AG10803 (cell line): ENCODE measurements around the gene KRT4.

Source experiments
- DNase-seq: peaks from one replicate; pipeline ENCODE4 v3.0.0; 2010; ENCODE audit warnings: low read depth
- H3K4me3 ChIP-seq: 2 replicates; pipeline ENCODE4 v1.5.1; 2011; ENCODE audit warnings: mild to moderate bottlenecking, low read length, control low read depth
- CTCF ChIP-seq: conservative IDR thresholded peaks from 2 replicates; pipeline ENCODE4 v1.5.1; 2011; ENCODE audit warnings: mild to moderate bottlenecking, low read length, control low read depth, inconsistent platforms

The KRT4 gene

GRCh38 chr12:52789637-52790426 is 24.1 kb downstream of the KRT4 start:
- TF ChIP-seq CTCF: no peak
- no peak overlapping the region for H3K4me3 ChIP-seq
- DNase-seq: no peak

GRCh38 chr12:52788876-52789636 is 24.9 kb downstream of the KRT4 start:
- no peak for TF ChIP-seq CTCF
- DNase-seq: no peak

GRCh38 chr12:52788192-52788875 is 25.6 kb downstream of the KRT4 start:
- no peak for DNase-seq
- H3K4me3 ChIP-seq: no peak overlapping the region
- TF ChIP-seq CTCF: no peak

More at GRCh38 chr12:52788876-52789636, 24.9 kb downstream of the KRT4 start:
- H3K4me3 ChIP-seq: no peak overlapping the region

GRCh38 chr12:52787324-52788191 is 26.4 kb downstream of the KRT4 start:
- H3K4me3 ChIP-seq: no peak overlapping the region
- no peak for TF ChIP-seq CTCF
- DNase-seq: no peak

- DNase-seq: no peak
- no peak overlapping the region for H3K4me3 ChIP-seq
- TF ChIP-seq CTCF: no peak
Observed at GRCh38 chr12:52784909-52785308, 29.0 kb downstream of the KRT4 start.

GRCh38 chr12:52783563-52784316 is 30.2 kb downstream of the KRT4 start:
- DNase-seq: no peak
- H3K4me3 ChIP-seq: no peak overlapping the region
- no peak for TF ChIP-seq CTCF
